Measurements from ENCODE around the gene PCDH18. TPM values are rescaled to one million over a fixed set of nuclear protein-coding genes. Genes with fewer than 3 reads are reported as not detected.
"Not testable (repeated sequence)": the region's sequence is repeated elsewhere in the genome, so short reads cannot be mapped to it uniquely, and the experiment has no call there.

PCDH18 gene
- total and polyA plus RNA-seq, 2 of the 13 experiments (the other 11 are each of a cell fraction or from before 2014, with no cell fraction given) = not detected

DNA sequence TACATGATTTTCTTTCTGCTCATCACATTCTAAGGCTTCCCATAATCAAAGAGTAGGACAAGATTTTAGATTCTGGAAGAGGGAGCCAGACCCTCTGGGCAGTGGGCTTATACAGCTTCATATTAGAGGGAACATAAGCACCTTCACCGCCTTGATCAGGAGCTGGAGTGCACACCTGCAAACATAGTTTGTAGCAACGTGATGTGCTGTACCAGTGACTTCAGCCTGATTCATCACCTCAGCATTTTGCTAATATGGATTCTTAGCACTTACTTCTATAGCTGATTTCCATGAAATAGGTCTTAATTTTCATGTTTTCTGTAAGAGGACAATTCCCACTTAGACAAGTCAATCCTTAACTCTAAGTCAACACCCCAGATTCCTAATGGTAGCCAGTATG lies 36.7 kb downstream of the PCDH18 start (continued):
- no peak for TF ChIP-seq KDM5A (IDR thresholded peaks at IDR 0.05; ENCODE audit: borderline replicate concordance, low read length)

GRCh38 chr4:137483313-137483959 lies 48.9 kb downstream of the PCDH18 start:
- H3K27ac ChIP-seq (ENCODE audit: extremely low read length, insufficient read depth, low read length); DNase-seq (ENCODE audit: low spot score); POLR2A ChIA-PET; H3K79me2 ChIP-seq (ENCODE audit: insufficient read depth, low read length); FAIRE-seq; H3K9me3 ChIP-seq (ENCODE audit: low read length); ATAC-seq; in situ Hi-C loops (cut with HindIII; ENCODE audit: extremely low pct_ligation_motif_present, low pct_unique_long_range_greater_than_20kb); H4K20me1 ChIP-seq (ENCODE audit: insufficient read depth, low read length); H2AFZ ChIP-seq (ENCODE audit: low read length); CTCF ChIA-PET (ENCODE audit: low intra/inter-chr PET ratio, low total read pairs); intact Hi-C loops (cut with micrococcal nuclease; ENCODE audit: unreplicated experiment); H3K27me3 ChIP-seq (ENCODE audit: control insufficient read depth in 1 of 2, insufficient read depth in 2 of 2, low read length in 2 of 2); H3K4me3 ChIP-seq (replicated peaks in 1 of 3; ENCODE audit: insufficient read depth in 1 of 3, low read depth in 2 of 3, low read length in 3 of 3); H3K4me2 ChIP-seq (ENCODE audit: low read depth, low read length); H3K9ac ChIP-seq (ENCODE audit: insufficient read depth, low read depth, low read length); BruUV-seq (replicated peaks); H3K4me1 ChIP-seq (ENCODE audit: insufficient read depth, low read length); H3K36me3 ChIP-seq (replicated peaks in 1 of 2; ENCODE audit: control insufficient read depth in 1 of 2, insufficient read depth in 2 of 2, low read length in 2 of 2): not testable (repeated sequence)
- 26% methylated on average over 11 of the region's 11 CpGs for WGBS (ENCODE audit: low lambda C conversion rate)

- H4K20me1 ChIP-seq (ENCODE audit: insufficient read depth, low read length); POLR2A ChIA-PET; FAIRE-seq: not testable (repeated sequence)
These were observed 52.6 kb downstream of the PCDH18 start for GRCh38 chr4:137479657-137480056.

More at GRCh38 chr4:137479657-137480056, 52.6 kb downstream of the PCDH18 start:
- H3K4me3 ChIP-seq (replicated peaks in 1 of 3; ENCODE audit: insufficient read depth in 1 of 3, low read depth in 2 of 3, low read length in 3 of 3); H3K36me3 ChIP-seq (replicated peaks in 1 of 2; ENCODE audit: control insufficient read depth in 1 of 2, insufficient read depth in 2 of 2, low read length in 2 of 2); BruUV-seq (replicated peaks); H3K9ac ChIP-seq (ENCODE audit: insufficient read depth, low read depth, low read length); H2AFZ ChIP-seq (ENCODE audit: low read length); CTCF ChIA-PET (ENCODE audit: low intra/inter-chr PET ratio, low total read pairs); ATAC-seq; H3K9me3 ChIP-seq (ENCODE audit: low read length); H3K4me1 ChIP-seq (ENCODE audit: insufficient read depth, low read length); H3K27me3 ChIP-seq (ENCODE audit: control insufficient read depth in 1 of 2, insufficient read depth in 2 of 2, low read length in 2 of 2); H3K27ac ChIP-seq (ENCODE audit: extremely low read length, insufficient read depth, low read length); H3K4me2 ChIP-seq (ENCODE audit: low read depth, low read length); in situ Hi-C loops (cut with HindIII; ENCODE audit: extremely low pct_ligation_motif_present, low pct_unique_long_range_greater_than_20kb); intact Hi-C loops (cut with micrococcal nuclease; ENCODE audit: unreplicated experiment); H3K79me2 ChIP-seq (ENCODE audit: insufficient read depth, low read length); DNase-seq (ENCODE audit: low spot score): not testable (repeated sequence)
- 25% methylated on average over 5 of the region's 5 CpGs for WGBS (ENCODE audit: low lambda C conversion rate)
